Erythroblast (primary cell): ENCODE measurements around the gene HYAL2.

Experiments used
- GATA1 ChIP-seq: IDR thresholded peaks from 2 replicates; pipeline ENCODE4 v1.6.1; 2011; ENCODE audit warnings: low read depth, mild to moderate bottlenecking, control low read depth, low read length, moderate library complexity
- POLR2A ChIP-seq: IDR thresholded peaks from 2 replicates; pipeline ENCODE4 v1.6.1; 2011; ENCODE audit warnings: mild to moderate bottlenecking, low read length

GRCh38 chr3:50287262-50287661 is 35.3 kb downstream of the HYAL2 start:
- TF ChIP-seq POLR2A = no peak
- TF ChIP-seq GATA1 = no peak
